ENCODE data around the gene ZEB2.
A peak's percentile ranks its signal among the peaks of the same experiment; 100 is the strongest.

The ZEB2 gene

DNA sequence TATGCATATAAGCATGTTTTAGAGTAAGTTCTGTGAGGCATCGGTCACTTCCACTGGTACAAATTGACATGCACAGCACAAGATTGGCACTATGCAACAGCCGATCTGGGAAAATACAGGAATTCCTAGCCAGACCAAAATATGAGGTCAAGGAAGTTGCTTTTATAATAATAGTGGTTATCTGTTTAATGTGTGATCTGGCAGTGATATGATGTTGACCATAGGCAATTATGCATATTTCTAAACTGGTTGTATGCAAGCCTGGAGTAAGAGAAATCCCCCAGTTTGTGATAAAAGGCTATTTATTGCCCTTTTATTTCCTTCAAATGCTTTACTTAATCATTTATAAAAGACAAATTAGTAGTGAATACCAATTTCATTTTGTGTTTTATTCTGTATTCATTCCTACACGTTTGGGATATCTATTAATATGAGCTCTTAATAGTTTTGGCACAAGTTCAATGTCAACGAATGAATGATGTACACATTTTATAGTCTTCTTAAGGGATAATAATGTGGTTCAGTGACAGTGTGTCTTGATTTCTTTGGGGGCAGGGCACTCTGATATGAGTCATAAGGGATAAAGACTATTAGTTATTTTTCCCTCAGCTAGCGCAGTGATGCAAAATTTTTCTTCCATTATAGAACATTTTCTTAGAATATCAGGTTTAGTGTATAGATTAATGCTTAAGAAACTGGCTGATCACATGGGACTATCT is 34.7 kb upstream of the ZEB2 start:
- no peak overlapping the region for H3K4me3 ChIP-seq (ENCODE audit: low read depth, low read length)
- TF ChIP-seq, protein P1, sequence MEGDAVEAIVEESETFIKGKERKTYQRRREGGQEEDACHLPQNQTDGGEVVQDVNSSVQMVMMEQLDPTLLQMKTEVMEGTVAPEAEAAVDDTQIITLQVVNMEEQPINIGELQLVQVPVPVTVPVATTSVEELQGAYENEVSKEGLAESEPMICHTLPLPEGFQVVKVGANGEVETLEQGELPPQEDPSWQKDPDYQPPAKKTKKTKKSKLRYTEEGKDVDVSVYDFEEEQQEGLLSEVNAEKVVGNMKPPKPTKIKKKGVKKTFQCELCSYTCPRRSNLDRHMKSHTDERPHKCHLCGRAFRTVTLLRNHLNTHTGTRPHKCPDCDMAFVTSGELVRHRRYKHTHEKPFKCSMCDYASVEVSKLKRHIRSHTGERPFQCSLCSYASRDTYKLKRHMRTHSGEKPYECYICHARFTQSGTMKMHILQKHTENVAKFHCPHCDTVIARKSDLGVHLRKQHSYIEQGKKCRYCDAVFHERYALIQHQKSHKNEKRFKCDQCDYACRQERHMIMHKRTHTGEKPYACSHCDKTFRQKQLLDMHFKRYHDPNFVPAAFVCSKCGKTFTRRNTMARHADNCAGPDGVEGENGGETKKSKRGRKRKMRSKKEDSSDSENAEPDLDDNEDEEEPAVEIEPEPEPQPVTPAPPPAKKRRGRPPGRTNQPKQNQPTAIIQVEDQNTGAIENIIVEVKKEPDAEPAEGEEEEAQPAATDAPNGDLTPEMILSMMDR (IDR thresholded peaks at IDR 0.05; ENCODE audit: low read depth, low read length): no peak
- DNase-seq (ENCODE audit: low read depth, low spot score): peak; percentile 9
- in situ Hi-C loops (cut with HindIII; ENCODE audit: low sequenced_read_pairs): no loop called here

- peak; percentile 94 for DNase-seq (ENCODE audit: low read depth, low spot score)
- in situ Hi-C loops (cut with HindIII; ENCODE audit: low sequenced_read_pairs): no loop called here
- TF ChIP-seq, protein P1 (IDR thresholded peaks at IDR 0.05; ENCODE audit: low read depth, low read length): no peak
These were observed 33.5 kb upstream of the ZEB2 start for GRCh38 chr2:144553379-144553778.

DNA sequence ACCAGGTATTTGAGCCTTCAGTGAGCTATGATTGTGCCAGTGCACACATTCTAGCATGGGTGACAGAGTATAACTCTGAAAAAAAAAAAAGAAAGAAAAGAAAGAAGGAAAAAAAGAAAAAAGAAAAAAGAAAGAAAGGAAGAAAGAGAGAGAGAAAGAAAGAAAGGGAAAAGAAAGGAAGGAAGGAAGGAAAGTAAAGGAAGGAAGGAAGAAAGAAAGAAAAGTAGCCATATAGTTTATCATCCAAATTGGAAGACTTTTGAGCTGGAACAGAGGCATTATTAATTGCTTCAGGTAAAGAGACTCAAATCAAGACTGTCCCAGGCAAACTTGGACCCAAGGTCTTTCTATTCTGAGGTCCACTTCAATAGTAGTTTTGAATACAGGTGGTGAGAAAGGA is 32.9 kb upstream of the ZEB2 start:
- DNase-seq (ENCODE audit: low read depth, low spot score): no peak
- TF ChIP-seq, protein P1 (IDR thresholded peaks at IDR 0.05; ENCODE audit: low read depth, low read length): no peak
- in situ Hi-C loops (cut with HindIII; ENCODE audit: low sequenced_read_pairs): no loop called here
- no peak overlapping the region for H3K4me3 ChIP-seq (ENCODE audit: low read depth, low read length)

More at GRCh38 chr2:144553379-144553778, 33.5 kb upstream of the ZEB2 start:
- no peak overlapping the region for H3K4me3 ChIP-seq (ENCODE audit: low read depth, low read length)

- no peak overlapping the region for H3K4me3 ChIP-seq (ENCODE audit: low read depth, low read length)
- no peak for DNase-seq (ENCODE audit: low read depth, low spot score)
- in situ Hi-C loops (cut with HindIII; ENCODE audit: low sequenced_read_pairs): no loop called here
- TF ChIP-seq, protein P1 (IDR thresholded peaks at IDR 0.05; ENCODE audit: low read depth, low read length): no peak
These were observed 31.0 kb upstream of the ZEB2 start for GRCh38 chr2:144550911-144551310.

DNA sequence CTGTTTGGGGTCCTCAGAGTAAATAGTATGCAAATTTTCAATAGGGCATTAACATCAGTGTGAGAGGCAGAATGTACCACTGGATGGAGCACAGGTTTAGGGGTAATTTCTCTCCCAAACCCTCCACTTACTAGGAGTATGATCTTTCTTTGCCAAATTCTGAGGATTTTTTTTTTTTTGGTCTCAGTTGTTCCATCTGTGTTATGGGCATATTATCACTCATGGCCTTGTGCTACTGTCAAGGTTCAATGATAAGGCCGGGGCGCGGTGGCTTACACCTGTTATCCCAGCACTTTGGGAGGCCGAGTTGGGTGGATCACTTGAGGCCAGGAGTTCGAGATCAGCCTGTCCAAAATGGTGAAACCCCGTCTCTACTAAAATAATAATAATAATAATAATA is 30.2 kb upstream of the ZEB2 start:
- in situ Hi-C loops (cut with HindIII; ENCODE audit: low sequenced_read_pairs): no loop called here
- TF ChIP-seq, protein P1 (IDR thresholded peaks at IDR 0.05; ENCODE audit: low read depth, low read length): no peak
- no peak for DNase-seq (ENCODE audit: low read depth, low spot score)
- no peak overlapping the region for H3K4me3 ChIP-seq (ENCODE audit: low read depth, low read length)

GRCh38 chr2:144548532-144549191 is 28.7 kb upstream of the ZEB2 start:
- TF ChIP-seq, protein P1 (IDR thresholded peaks at IDR 0.05; ENCODE audit: low read depth, low read length): no peak
- no peak for DNase-seq (ENCODE audit: low read depth, low spot score)
- H3K4me3 ChIP-seq (ENCODE audit: low read depth, low read length): no peak overlapping the region
- in situ Hi-C loops (cut with HindIII; ENCODE audit: low sequenced_read_pairs): no loop called here

Measured in astrocyte of the spinal cord (primary cell).